GM19043 (cell line): ENCODE results near the gene PCLO.
"Not testable (repeated sequence)": the region's sequence is repeated elsewhere in the genome, so short reads cannot be mapped to it uniquely, and the experiment has no call there.

Experiments used
- ATAC-seq: cut with Tn5 transposase; IDR thresholded peaks from one replicate; pipeline ENCODE4 v1.9.1; 2021; ENCODE audit warnings: low read depth; ENCODE audit not compliant: unreplicated experiment

The PCLO gene

DNA sequence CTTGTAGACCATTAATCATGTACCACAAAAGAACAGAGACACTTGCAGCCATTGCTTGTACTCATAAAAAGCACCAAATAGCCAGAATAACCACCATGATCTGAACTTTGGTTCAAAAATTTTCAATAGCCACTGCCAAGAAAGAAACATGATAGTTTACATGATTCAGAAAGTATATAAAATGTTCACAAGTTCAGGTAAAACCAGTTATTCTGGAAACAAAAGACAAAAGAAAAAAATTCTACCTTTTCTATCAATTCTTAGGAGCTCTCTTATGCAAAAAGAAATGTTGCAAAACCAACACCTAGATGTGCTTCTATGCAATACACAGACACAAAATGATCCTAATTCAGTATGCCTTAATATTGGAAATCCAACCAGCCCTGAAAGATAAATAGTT is 108.7 kb downstream of the PCLO start:
- ATAC-seq: no peak

DNA sequence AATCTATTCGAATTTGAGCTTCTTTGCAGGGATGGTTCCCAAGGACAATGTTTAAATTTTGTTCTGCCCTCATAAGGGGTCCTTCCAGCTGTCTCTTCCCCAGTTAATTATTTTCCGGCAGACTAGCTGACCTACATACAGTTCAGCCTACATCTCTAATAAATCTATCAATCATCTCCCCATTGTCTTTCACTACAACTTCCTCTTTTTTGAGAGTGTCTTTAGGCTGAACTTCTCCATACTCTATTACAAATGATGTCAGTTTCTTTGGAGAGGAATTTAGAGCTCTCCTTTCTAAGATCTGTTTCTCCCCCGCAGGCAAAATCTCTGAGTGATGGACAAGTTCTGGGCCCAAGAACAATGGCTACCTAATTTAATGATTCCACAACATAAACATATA is 122.2 kb downstream of the PCLO start:
- no peak for ATAC-seq

DNA sequence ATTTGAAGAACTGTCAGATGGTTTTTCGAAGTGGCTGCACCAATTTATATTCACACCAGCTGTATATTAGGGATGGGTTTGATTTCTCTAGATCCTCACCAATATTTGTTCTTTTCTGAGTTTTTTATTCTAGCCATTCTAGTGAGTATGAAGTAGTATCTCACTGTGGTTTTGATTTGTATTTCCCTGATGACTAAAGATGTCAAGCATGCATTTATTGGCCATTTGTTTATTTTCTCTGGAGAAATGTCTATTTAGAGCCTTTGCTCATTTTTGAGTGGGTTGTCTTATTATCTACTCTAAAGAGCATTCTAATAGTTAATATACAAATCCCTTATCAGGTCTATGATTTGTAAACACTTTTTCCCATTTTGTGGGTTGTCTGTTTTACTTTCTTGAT is 123.9 kb downstream of the PCLO start:
- no peak for ATAC-seq

DNA sequence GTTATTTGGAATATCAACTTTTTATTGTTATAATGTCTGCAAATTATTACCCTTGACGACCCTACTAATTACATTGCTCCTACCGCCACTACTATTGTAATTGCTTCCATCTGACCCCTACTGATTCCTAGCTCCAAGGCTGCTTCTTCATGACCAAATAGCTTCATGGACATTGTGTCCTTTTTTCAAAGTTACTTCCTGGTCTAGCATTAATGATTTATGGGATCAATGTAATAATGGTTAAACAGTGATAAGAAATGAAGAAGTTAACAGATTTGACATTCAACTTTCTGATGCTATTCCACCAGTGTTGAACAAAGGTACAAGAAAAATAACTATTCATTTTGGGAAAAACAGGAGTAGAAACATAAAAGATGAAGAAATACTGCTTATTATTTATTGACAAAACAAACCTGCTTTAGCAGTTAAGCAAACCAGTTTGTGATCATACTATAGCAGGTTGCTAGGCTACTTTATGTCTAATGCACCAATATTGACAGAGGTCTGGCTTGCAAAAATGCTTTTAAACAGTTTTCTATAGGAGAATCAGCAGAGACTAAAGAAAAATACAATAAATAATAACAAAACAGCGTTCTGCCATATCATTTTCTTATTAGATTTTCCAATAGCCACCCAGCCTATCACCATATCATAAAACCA is 125.8 kb downstream of the PCLO start:
- no peak for ATAC-seq

DNA sequence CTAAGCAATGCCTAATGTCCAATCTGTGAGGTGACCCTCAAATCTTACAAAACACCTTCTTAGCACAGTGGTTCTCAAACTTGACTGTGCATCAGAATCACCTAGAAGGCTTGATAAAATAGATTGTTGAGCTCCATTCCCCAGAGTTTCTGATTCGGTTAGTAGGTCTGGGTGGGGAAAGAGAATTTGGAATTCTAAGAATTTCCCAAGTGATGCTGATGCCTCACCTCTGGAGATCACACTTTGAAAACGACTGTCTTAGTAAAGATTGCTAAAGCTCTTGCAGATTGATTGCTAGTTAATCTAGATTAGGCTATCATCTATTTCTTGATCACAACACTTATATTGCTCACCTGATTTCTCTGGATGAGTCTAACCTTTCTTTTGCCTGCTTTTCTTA is 126.6 kb downstream of the PCLO start:
- ATAC-seq: no peak

DNA sequence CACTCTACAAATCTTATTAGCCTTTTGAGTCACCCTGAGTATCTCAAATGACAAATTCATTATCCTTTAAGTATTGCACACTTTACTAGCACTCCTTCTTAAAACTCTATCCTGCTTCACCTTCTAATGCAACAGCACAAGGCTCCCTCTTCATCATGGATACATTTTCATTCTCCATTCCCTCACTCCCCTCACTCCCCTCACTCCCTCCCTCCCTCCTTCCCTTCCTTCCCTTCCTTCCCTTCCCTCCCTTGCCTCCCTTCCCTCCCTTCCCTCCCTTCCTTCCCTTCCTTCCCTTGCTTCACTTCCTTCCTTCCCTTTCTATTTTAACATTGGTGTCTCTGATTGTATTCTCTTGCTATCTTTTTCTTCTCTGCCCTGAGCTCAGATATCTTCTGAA is 130.5 kb downstream of the PCLO start:
- ATAC-seq: no peak

DNA sequence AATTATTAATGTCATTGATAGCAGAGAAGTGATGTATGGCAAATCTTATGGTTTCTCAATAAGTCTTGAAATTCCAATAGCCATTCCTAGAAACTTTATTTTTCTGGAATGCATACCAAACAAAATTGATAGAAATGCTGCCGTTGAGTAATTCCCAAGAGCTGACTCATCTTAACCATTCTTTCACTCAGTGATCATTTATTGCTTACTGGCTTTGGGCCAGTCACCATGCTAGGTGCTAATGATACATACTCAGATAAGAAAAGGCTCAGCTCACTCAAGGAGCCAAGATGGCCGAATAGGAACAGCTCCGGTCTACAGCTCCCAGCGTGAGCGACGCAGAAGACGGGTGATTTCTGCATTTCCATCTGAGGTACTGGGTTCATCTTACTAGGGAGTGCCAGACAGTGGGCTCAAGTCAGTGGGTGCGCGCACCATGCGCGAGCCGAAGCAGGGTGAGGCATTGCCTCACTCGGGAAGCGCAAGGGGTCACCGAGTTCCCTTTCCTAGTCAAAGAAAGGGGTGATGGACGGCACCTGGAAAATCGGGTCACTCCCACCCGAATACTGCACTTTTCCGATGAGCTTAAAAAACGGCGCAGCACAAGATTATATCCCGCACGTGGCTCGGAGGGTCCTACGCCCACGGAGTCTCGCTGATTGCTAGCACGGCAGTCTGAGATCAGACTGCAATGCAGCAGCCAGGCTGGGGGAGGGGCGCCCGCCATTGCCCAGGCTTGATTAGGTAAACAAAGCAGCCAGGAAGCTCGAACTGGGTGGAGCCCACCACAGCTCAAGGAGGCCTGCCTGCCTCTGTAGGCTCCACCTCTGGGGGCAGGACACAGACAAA is 138.6 kb downstream of the PCLO start:
- ATAC-seq: not testable (repeated sequence)

DNA sequence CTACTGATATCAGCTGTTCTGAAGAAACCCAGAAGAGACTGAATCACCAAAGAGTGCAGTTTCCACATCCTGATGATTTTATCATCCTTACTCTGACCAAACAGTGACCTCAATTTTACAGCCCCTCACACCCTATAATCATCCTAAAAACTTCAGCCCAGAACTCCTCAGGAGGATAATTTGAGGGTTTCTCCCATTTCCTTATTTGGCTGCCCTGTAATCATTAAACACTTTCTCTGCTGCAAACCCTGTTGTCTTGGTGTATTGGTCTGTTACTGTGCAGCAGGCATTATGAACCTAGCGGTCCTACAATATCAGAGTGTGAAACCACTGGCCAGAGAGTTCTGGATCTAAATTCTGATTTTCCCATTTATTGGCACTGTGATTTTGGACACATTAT is 141.7 kb downstream of the PCLO start:
- ATAC-seq: no peak

DNA sequence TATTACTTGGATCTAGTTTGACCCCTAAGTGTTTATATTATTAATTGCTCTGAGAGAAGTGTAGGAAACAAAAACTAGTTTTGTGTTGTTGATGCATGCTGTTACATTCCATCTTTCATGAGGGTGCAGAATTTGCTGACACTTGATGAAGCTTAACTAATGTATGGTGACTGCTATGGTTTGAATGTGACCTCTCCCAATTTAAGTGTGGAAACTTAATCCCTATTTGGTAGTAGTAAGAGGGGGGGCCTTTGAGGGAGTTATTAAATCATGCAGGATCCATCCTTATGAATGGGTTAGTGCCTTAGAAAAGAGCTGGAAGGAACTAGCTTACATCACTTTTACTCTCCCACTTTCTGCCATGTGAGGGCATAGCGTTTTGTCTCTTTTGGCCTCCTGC is 142.5 kb downstream of the PCLO start:
- no peak for ATAC-seq

DNA sequence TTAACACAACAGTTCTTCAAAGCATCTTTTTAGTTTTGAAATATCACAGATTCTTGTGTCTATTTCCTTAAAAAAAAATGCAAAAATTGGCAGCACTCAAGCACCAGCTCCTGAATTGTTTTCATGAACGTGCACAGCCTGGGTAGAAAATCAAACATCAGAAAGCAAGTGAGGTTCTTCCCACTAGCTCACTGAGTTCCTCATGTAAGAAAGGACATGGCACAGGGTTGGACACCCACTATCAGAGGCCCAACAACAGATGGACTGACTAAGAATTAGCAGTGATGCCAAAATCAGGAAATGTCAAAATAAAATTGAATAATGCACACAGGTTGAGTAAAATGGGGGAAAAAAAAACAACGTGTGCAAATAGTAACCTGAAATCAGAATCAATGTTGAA is 146.8 kb downstream of the PCLO start:
- ATAC-seq: no peak

DNA sequence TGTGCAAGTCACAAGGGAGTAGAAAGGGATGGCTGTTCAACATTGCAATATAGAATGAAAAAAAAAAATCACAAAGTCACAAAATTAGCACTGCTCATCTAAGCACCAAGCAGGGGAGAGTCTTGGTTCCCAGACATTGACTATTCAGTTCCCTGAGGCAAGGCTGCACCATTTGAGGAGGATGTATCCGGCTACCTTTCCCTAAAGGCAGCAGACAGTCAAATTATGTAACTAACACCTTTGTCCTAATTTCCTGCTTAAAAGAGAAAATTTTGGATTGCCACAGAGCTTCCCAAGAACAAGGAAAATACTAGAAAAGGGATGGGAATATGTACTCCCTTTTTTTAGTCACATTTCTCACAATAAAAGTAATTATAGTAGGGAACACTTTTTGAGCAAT is 148.1 kb downstream of the PCLO start:
- no peak for ATAC-seq

DNA sequence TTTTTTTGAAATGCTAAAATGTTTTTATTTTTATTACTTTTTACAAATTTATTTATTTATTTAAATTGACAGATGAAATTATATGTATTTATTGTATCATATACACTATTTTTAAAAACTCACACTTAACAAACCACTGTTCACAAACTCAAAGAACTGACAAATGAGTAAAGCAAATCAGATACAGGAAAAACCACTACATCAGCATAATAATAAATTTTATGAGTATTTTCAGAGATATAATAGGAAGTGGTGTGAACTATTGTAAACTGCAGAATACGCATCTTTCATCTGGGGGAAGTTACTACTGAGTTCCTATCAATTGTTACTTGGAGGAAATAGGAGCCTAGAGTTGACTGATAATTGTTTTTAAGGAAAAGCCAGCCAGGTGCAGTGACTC is 150.7 kb downstream of the PCLO start:
- ATAC-seq: no peak

DNA sequence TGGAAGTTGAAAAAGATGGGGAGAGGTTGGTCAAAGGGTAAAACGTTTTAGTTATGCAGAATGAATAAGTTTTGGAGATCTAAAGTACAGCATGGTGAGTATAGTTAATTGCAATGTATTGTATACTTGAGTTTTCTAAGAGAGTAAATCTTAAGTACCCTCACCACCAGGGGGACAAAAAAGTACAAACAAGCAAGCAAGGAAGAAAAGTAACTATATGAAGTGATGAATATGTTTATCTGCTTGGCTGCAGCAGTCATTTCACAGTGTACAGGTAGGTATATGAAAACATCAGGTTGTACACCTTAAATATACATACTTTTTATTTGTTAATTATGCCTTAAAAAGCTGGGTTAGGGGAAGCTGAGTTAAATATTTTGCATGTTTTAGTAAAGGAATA is 157.3 kb downstream of the PCLO start:
- ATAC-seq: no peak

DNA sequence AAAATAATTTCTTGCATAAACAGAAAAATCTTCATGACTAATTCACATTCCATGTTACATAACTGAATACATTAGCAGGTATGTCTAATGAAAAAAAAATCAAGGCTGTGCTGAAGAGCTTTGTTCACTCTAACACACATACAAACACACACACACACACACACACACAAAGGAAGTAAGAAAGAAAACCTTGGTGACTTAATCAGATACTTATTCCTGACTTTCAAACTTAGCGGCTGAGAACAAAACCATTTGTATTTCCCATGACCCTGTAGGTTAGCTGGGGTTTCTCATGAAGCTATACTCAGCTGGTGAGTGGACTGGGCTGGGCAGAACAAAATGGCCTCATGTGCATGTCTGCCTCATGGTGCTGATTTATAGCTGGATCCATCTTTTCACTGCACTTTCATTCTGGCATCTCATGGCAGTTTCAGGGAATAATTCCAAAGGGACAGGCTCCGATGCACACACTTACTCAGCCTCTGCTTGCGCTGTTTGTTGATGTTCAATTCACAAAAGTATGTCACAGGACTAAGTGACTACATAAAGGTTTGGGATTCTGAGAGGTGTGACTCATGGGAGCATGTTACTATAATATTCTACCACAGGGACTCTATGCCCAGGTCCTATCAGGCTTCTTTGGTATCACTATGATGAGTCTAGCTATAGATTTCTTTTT is 161.2 kb downstream of the PCLO start:
- ATAC-seq: no peak

DNA sequence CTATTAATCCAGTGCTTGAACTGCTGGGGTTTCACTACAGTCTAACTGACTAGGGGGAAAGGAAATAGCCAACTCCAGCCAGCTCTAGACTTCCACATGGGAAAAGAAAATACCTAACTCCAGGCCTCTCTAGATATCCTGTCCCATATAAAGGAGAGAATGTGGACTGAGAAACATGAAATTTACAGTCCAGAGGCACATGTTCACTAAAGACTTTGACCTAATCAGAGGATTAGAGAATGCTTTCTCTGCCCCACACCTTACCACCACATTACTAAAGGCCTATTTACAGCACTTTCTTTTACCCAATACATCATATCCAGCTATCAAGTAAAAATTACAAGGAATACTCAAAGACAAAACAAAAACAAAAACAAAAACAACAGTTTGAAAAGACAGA is 164.2 kb downstream of the PCLO start:
- no peak for ATAC-seq

DNA sequence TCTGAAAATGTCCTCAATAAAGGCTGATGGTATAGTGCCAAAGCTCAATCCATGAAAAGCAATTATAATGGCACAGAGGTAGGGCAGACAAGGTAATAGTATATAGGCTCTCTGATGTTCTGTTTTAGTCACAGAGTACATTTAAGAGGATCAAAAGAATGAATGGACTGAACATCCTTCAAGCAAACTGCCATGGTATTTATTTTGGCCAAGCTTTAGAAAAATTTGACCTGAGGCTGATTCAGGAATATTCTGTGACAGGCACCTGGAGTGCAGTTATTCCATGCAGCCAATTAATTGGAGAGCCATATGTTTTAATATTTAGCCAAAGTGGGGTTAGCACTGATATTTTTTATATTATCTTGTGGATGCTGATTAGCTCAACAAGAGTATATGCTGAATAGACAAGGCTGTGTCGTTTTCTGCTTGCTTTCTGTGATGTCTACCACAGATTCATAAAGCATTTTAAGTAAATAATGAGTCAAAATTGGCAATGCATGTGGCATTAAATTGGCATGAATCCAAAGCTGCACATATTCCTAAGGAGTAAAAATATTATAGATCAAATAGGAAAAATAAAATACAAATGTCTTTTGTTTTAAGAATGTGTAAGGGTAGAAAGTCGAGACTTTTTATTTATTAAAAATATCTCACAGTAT is 177.4 kb downstream of the PCLO start:
- ATAC-seq: no peak

DNA sequence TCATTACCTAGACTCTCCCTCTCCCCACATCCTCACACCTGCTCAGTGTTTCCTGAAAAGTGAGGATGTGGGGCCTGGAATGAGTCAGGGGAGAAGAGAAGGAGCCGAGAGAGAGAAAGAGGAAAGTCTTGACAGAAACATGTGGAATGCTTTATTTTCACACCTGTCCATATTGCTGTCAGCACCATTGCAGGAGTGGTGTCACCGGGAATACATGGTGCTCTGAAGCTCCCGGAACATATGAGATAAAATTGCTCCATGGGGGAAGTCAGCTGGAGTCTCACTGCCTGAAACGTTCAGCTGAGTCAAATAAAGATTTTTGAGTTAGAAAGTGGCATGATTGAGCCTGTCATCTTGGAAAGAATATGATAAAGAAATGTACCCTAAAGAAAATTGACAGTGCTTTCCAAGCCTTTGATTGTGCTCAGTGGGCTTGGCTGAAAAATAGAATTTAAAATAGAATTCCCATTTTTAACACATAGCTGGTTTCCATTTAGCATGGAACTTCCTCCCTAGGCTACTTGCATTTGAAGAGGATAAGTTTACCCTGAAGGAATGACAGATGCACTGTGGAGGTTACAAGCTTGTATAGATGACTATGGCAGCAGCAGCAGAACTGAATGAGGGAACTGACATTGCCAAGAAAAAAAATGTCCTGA is 182.4 kb downstream of the PCLO start:
- no peak for ATAC-seq

DNA sequence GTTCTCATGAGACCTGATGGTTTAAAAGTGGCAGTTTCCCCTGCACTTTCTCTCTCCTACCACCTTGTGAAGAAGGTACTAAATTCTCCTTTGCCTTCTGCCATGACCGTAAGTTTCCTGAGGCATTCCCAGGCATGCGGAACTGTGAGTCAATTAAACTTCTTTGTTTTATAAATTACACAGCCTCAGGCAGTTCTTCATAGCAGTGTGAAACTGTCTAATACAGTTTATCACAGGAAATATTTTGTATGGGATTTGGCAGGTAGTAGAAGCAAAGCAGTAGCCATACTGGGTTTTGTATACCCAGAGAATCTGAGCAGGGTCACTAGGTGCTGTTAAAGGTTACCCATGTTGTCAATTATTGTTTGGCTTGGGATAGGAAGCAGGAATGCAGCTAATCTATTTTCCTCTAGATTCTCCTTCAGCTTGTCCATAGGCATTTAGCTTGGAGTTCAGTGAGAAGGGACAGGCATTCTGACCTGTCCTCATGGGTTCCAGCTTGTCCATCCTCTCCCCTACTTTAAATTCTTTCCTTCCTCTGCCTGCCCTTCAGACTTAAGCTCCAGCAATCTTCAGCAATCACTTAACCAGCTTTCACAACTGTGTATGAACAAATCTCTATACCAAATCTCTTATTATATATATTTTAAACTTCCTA is 186.7 kb downstream of the PCLO start:
- no peak for ATAC-seq

DNA sequence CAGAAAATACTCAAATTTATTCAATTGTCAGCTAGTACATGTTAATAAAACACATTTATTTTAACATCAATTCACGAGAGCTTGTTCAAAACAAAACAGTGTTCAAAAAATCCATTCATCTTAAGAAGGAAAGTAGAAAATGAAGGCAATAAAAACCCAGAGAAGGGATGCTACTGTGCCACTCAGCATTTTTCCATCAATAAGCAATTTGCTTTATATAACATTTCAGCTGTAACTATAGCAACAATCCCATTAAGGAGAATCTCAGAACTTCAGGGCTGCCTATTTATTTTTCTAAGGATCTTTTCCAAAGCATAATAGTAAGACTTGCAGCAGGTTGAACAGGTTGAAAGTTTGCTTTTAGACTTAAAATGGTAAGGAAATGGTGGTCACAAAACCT is 190.5 kb downstream of the PCLO start:
- ATAC-seq: no peak
